Stimulated activated CD8-positive, alpha-beta memory T cell treated with anti-CD3 and anti-CD28 coated beads, Interleukin-12 subunit alpha, Interleukin-12 subunit beta, amount 100 ng/mL, for 24 hours (primary cell): ENCODE measurements around the gene STAU1.
A peak's percentile ranks its signal among the peaks of the same experiment; 100 is the strongest.
"Not testable (repeated sequence)": the region's sequence is repeated elsewhere in the genome, so short reads cannot be mapped to it uniquely, and the experiment has no call there.

ENCODE experiments used
- DNase-seq: peaks from one replicate; pipeline ENCODE4 v3.0.0-alpha.2; 2020; ENCODE audit errors: extremely low read depth

Gene STAU1

GRCh38 chr20:49203746-49204145 is 15.6 kb upstream of the STAU1 start:
- DNase-seq, result no peak

GRCh38 chr20:49203011-49203410 is 14.9 kb upstream of the STAU1 start:
- DNase-seq, result no peak

- DNase-seq, result no peak
Observed at GRCh38 chr20:49199729-49200293, 11.7 kb upstream of the STAU1 start.

GRCh38 chr20:49192944-49193518 is 4.9 kb upstream of the STAU1 start:
- not testable (repeated sequence) for DNase-seq

GRCh38 chr20:49187330-49187850 is 744 bp downstream of the STAU1 start:
- DNase-seq, result no peak

- peak; percentile 11 for DNase-seq
Observed at GRCh38 chr20:49186535-49187329, 1.4 kb downstream of the STAU1 start.

GRCh38 chr20:49185071-49185761 is 2.9 kb downstream of the STAU1 start:
- DNase-seq, result no peak

GRCh38 chr20:49184691-49185070 is 3.5 kb downstream of the STAU1 start:
- DNase-seq, result no peak

GRCh38 chr20:49184084-49184501 is 4.0 kb downstream of the STAU1 start:
- not testable (repeated sequence) for DNase-seq

GRCh38 chr20:49183444-49183843 is 4.7 kb downstream of the STAU1 start:
- no peak for DNase-seq

GRCh38 chr20:49181265-49181877 is 6.8 kb downstream of the STAU1 start:
- DNase-seq, result no peak

- DNase-seq, result no peak
Observed at GRCh38 chr20:49179368-49180277, 8.5 kb downstream of the STAU1 start.

GRCh38 chr20:49174183-49174582 is 14.0 kb downstream of the STAU1 start:
- DNase-seq, result no peak

GRCh38 chr20:49172413-49172812 is 15.7 kb downstream of the STAU1 start:
- no peak for DNase-seq

- no peak for DNase-seq
Observed at GRCh38 chr20:49171909-49172308, 16.2 kb downstream of the STAU1 start.

- DNase-seq, result no peak
Observed at GRCh38 chr20:49170714-49171113, 17.4 kb downstream of the STAU1 start.

- DNase-seq, result no peak
Observed at GRCh38 chr20:49169547-49169946, 18.6 kb downstream of the STAU1 start.

GRCh38 chr20:49168864-49169263 is 19.3 kb downstream of the STAU1 start:
- DNase-seq, result not testable (repeated sequence)

GRCh38 chr20:49167811-49168507 is 20.2 kb downstream of the STAU1 start:
- no peak for DNase-seq
